Right atrium auricular region (tissue), 2 donors: Measurements from ENCODE around the gene BCL7A. TPM values are rescaled to one million over a fixed set of nuclear protein-coding genes. Genes with fewer than 3 reads are reported as not detected.
"Not testable (repeated sequence)": the region's sequence is repeated elsewhere in the genome, so short reads cannot be mapped to it uniquely, and the experiment has no call there.

Experiments used
- DNase-seq: peaks from one replicate; pipeline ENCODE4 v3.0.0-alpha.2; 2019; ENCODE audit warnings: low spot score
- H3K27ac ChIP-seq, 2 donors: fragments of 200-600 bp; sonication (generic); 1 replicate in 1 of 2; 2 replicates in 1 of 2; pipeline ENCODE4 v1.5.1; 2016 to 2019
- H3K27me3 ChIP-seq, 2 donors: fragments of 200-600 bp; sonication (generic); one replicate each; pipeline versions ENCODE4 v1.5.1 to v1.6.0; 2017 to 2019
- H3K36me3 ChIP-seq: fragments of 200-600 bp; sonication (generic); one replicate; pipeline ENCODE4 v1.5.1; 2016
- H3K4me1 ChIP-seq, 2 donors: fragments of 200-600 bp; sonication (generic); one replicate each; pipeline versions ENCODE4 v1.5.1 to v1.6.0; 2017 to 2019
- H3K4me3 ChIP-seq, 2 donors: fragments of 200-600 bp; sonication (generic); 1 replicate in 1 of 2; 2 replicates in 1 of 2; pipeline ENCODE4 v1.5.1; 2017 to 2019; ENCODE audit warnings: mild to moderate bottlenecking in 1 of 2, moderate library complexity in 1 of 2
- H3K9me3 ChIP-seq, 2 donors: fragments of 200-600 bp; sonication (generic); one replicate each; pipeline ENCODE4 v1.5.1; 2019
- CTCF ChIP-seq, 2 donors: fragments of 200-600 bp; sonication (generic); IDR thresholded peaks; one replicate each; pipeline ENCODE4 v1.5.1; 2019; ENCODE audit warnings: antibody characterized with exemption in 2 of 2
- total RNA-seq, 2 donors: library from RNA; depleted of rRNA; stranded (reverse); fragments of >200 nt; gene quantifications; one replicate each; pipeline ENCODE4 v1.1.0, GENCODE V29; 2016

BCL7A gene
- total RNA-seq, 2 donors from 2014 or later, result 11.5 to 21.2 TPM

- DNase-seq, result no peak
- Histone ChIP-seq H3K36me3 (no peaks in the 10 kb centered on the region), H3K27ac (no peak overlapping the region), H3K9me3 (no peaks in the 10 kb centered on the region), H3K4me3 (no peak overlapping the region), H3K4me1 (no peaks in the 10 kb centered on the region), H3K27me3 (no peaks in the 10 kb centered on the region)
- no peak for TF ChIP-seq CTCF (IDR thresholded peaks at IDR 0.05)
Measured at GRCh38 chr12:121980892-121981272, 40.8 kb upstream of the BCL7A start.

GRCh38 chr12:121981456-121981855 is 40.2 kb upstream of the BCL7A start:
- Histone ChIP-seq H3K4me1 (no peaks in the 10 kb centered on the region), H3K27ac (no peak overlapping the region), H3K36me3 (no peaks in the 10 kb centered on the region), H3K9me3 (no peaks in the 10 kb centered on the region), H3K4me3 (no peak overlapping the region), H3K27me3 (no peaks in the 10 kb centered on the region)
- TF ChIP-seq CTCF (IDR thresholded peaks at IDR 0.05), result no peak
- no peak for DNase-seq

- Histone ChIP-seq H3K4me1 (no peaks in the 10 kb centered on the region), H3K9me3 (no peaks in the 10 kb centered on the region), H3K4me3 (no peak overlapping the region), H3K36me3 (no peaks in the 10 kb centered on the region), H3K27me3 (no peaks in the 10 kb centered on the region), H3K27ac (no peak overlapping the region)
- DNase-seq, result no peak
- TF ChIP-seq CTCF (IDR thresholded peaks at IDR 0.05), result no peak
Measured at GRCh38 chr12:121982950-121983349, 38.7 kb upstream of the BCL7A start.

- H3K9me3 ChIP-seq, result no peaks in the 10 kb centered on the region
Measured at GRCh38 chr12:121983536-121984210, 38.0 kb upstream of the BCL7A start.

GRCh38 chr12:121986489-121987245 is 35.0 kb upstream of the BCL7A start:
- H3K4me1 ChIP-seq, result no peaks in the 10 kb centered on the region
- no peak overlapping the region for H3K4me3 ChIP-seq
- H3K27ac ChIP-seq, result no peak overlapping the region
- no peaks in the 10 kb centered on the region for H3K36me3 ChIP-seq
- no peak for DNase-seq
- no peak for TF ChIP-seq CTCF (IDR thresholded peaks at IDR 0.05)
- no peaks in the 10 kb centered on the region for H3K9me3 ChIP-seq
- no peaks in the 10 kb centered on the region for H3K27me3 ChIP-seq

More at GRCh38 chr12:121983536-121984210, 38.0 kb upstream of the BCL7A start:
- no peaks in the 10 kb centered on the region for H3K4me1 ChIP-seq
- H3K4me3 ChIP-seq, result no peak overlapping the region
- DNase-seq, result no peak
- no peaks in the 10 kb centered on the region for H3K36me3 ChIP-seq
- no peaks in the 10 kb centered on the region for H3K27me3 ChIP-seq
- no peak overlapping the region for H3K27ac ChIP-seq
- no peak for TF ChIP-seq CTCF (IDR thresholded peaks at IDR 0.05)

- H3K27me3 ChIP-seq, DNase-seq, H3K36me3 ChIP-seq, H3K4me3 ChIP-seq, H3K4me1 ChIP-seq, H3K27ac ChIP-seq, H3K9me3 ChIP-seq: not testable (repeated sequence)
Measured at GRCh38 chr12:121988519-121988918, 33.2 kb upstream of the BCL7A start.
